ENCODE data around the gene LATS1. TPM values are rescaled to one million over a fixed set of nuclear protein-coding genes. Genes with fewer than 3 reads are reported as not detected.

The LATS1 gene
- polyA plus RNA-seq, 1 of the 3 experiments (the other 2 are of a cell fraction), result 6.9 TPM

GRCh38 chr6:149691201-149691600 is 26.7 kb downstream of the LATS1 start:
- DNase-seq, result no peak
- Histone ChIP-seq H3K36me3 (replicated peaks in 1 of 2; ENCODE audit: control insufficient read depth in 1 of 2, insufficient read depth in 2 of 2, low read length in 1 of 2) (peaks cover 12 to 34% of the 10 kb centered on the region in 2 experiments), H3K27me3 (ENCODE audit: insufficient read depth) (no peaks in the 10 kb centered on the region), H2AFZ (ENCODE audit: low read depth) (no peak overlapping the region), H3F3A (replicated peaks; ENCODE audit: insufficient read depth) (peaks cover 1% of the 10 kb centered on the region), H4K20me1 (ENCODE audit: insufficient read depth) (no peaks in the 10 kb centered on the region; the same call in 1 of the 2 replicates), H3K4me1 (ENCODE audit: control insufficient read depth in 1 of 2, insufficient read depth in 2 of 2, low read depth in 1 of 2, low read length in 1 of 2) (no peaks in the 10 kb centered on the region), H3K4me3 (ENCODE audit: low read depth in 2 of 2, low read length in 1 of 2) (no peak overlapping the region), H3K4me2 (no peak overlapping the region), H3K9me3 (no peaks in the 10 kb centered on the region), H3K27ac (ENCODE audit: low read depth in 2 of 2, low read length in 1 of 2) (no peak overlapping the region), H3K9me2 (no peaks in the 10 kb centered on the region), H3K79me2 (ENCODE audit: insufficient read depth) (peaks cover 76% of the 10 kb centered on the region), H3K9ac (no peak overlapping the region)
- ChIA-PET CTCF (no interaction called here), POLR2A (no interaction called here)
- WGBS (ENCODE audit: low lambda C conversion rate), result 100% methylated on average over 2 of the region's 2 CpGs
- TF ChIP-seq MXI1 (IDR thresholded peaks at IDR 0.05; ENCODE audit: low read depth, low read length) (no peak), CHD2 (IDR thresholded peaks at IDR 0.05; ENCODE audit: low read length, partially characterized antibody) (no peak), TCF12 (IDR thresholded peaks at IDR 0.05) (no peak), EP300 (IDR thresholded peaks at IDR 0.05; ENCODE audit: borderline replicate concordance in 1 of 2, low read depth in 1 of 2, low read length in 1 of 2) (no peak), MEF2A (IDR thresholded peaks at IDR 0.05; ENCODE audit: borderline replicate concordance, low read depth) (no peak), CTCF (IDR thresholded peaks at IDR 0.05) (no peak)

- Histone ChIP-seq H3K79me2 (ENCODE audit: insufficient read depth) (peaks cover 38% of the 10 kb centered on the region), H2AFZ (ENCODE audit: low read depth) (no peak overlapping the region), H3K4me3 (ENCODE audit: low read depth in 2 of 2, low read length in 1 of 2) (no peak overlapping the region), H3K9me2 (no peaks in the 10 kb centered on the region), H3K36me3 (replicated peaks in 1 of 2; ENCODE audit: control insufficient read depth in 1 of 2, insufficient read depth in 2 of 2, low read length in 1 of 2) (peaks cover 17 to 26% of the 10 kb centered on the region in 2 experiments), H3K4me2 (no peak overlapping the region), H3K4me1 (ENCODE audit: control insufficient read depth in 1 of 2, insufficient read depth in 2 of 2, low read depth in 1 of 2, low read length in 1 of 2) (no peaks in the 10 kb centered on the region), H4K20me1 (ENCODE audit: insufficient read depth) (no peaks in the 10 kb centered on the region), H3K27ac (ENCODE audit: low read depth in 2 of 2, low read length in 1 of 2) (no peak overlapping the region), H3K27me3 (ENCODE audit: insufficient read depth) (no peaks in the 10 kb centered on the region), H3K9ac (no peak overlapping the region), H3F3A (replicated peaks; ENCODE audit: insufficient read depth) (peaks cover 5% of the 10 kb centered on the region), H3K9me3 (no peaks in the 10 kb centered on the region)
- WGBS (ENCODE audit: low lambda C conversion rate), result 95% methylated on average over 7 of the region's 7 CpGs
- ChIA-PET CTCF (no interaction called here), POLR2A (no interaction called here)
- DNase-seq, result no peak
- TF ChIP-seq USF2 (IDR thresholded peaks at IDR 0.05; ENCODE audit: borderline replicate concordance, low read depth, low read length) (no peak), CHD2 (IDR thresholded peaks at IDR 0.05; ENCODE audit: low read length, partially characterized antibody) (no peak), NRF1 (IDR thresholded peaks at IDR 0.05; ENCODE audit: low read depth, low read length) (no peak), FOXM1 (IDR thresholded peaks at IDR 0.05; ENCODE audit: low read depth) (no peak), RXRA (IDR thresholded peaks at IDR 0.05; ENCODE audit: borderline replicate concordance, low read depth) (no peak), MXI1 (IDR thresholded peaks at IDR 0.05; ENCODE audit: low read depth, low read length) (no peak), REST (IDR thresholded peaks at IDR 0.05; ENCODE audit: low read depth, low read length) (no peak), GATA2 (CRISPR knock-in tag; IDR thresholded peaks at IDR 0.05) (no peak), MEF2A (IDR thresholded peaks at IDR 0.05; ENCODE audit: borderline replicate concordance, low read depth) (no peak), RFX5 (IDR thresholded peaks at IDR 0.05; ENCODE audit: low read length) (no peak), TAF1 (IDR thresholded peaks at IDR 0.05; ENCODE audit: borderline replicate concordance, low read depth, low read length) (no peak), YY1 (IDR thresholded peaks at IDR 0.05; ENCODE audit: low read depth) (no peak), SMC3 (IDR thresholded peaks at IDR 0.05; ENCODE audit: low read depth, low read length) (no peak), GABPA (IDR thresholded peaks at IDR 0.05; ENCODE audit: low read depth) (no peak), ZBTB33 (IDR thresholded peaks at IDR 0.05; ENCODE audit: borderline replicate concordance, low read depth) (no peak), FOSL2 (IDR thresholded peaks at IDR 0.05; ENCODE audit: borderline replicate concordance, low read depth) (no peak), RCOR1 (IDR thresholded peaks at IDR 0.05; ENCODE audit: low read length) (no peak)
Measured at GRCh38 chr6:149686230-149686629, 31.7 kb downstream of the LATS1 start.

All from SK-N-SH (cell line).